HG02571 (cell line): ENCODE results near the gene WDR48.

ENCODE experiments used
- ATAC-seq: cut with Tn5 transposase; IDR thresholded peaks from one replicate; pipeline ENCODE4 v1.9.1; 2021; ENCODE audit warnings: mild to moderate bottlenecking, moderate library complexity; ENCODE audit not compliant: unreplicated experiment

The WDR48 gene

GRCh38 chr3:39137991-39138803, 86.4 kb downstream of the WDR48 start:
- no peak for ATAC-seq

GRCh38 chr3:39138804-39139415, 87.1 kb downstream of the WDR48 start:
- no peak for ATAC-seq

- no peak for ATAC-seq
Measured at GRCh38 chr3:39139442-39139841, 87.6 kb downstream of the WDR48 start.

- ATAC-seq, result no peak
Measured at GRCh38 chr3:39140341-39140971, 88.6 kb downstream of the WDR48 start.

GRCh38 chr3:39141171-39141995, 89.6 kb downstream of the WDR48 start:
- ATAC-seq, result no peak

- ATAC-seq, result no peak
Measured at GRCh38 chr3:39142067-39142466, 90.3 kb downstream of the WDR48 start.

- ATAC-seq, result no peak
Measured at GRCh38 chr3:39143051-39143885, 91.5 kb downstream of the WDR48 start.

GRCh38 chr3:39144095-39144747, 92.4 kb downstream of the WDR48 start:
- ATAC-seq, result no peak

- ATAC-seq, result no peak
Measured at GRCh38 chr3:39144748-39145380, 93.0 kb downstream of the WDR48 start.

- no peak for ATAC-seq
Measured at GRCh38 chr3:39146083-39146501, 94.3 kb downstream of the WDR48 start.
